HCT116 (cell line): ENCODE results near the gene NDUFS8. TPM values are rescaled to one million over a fixed set of nuclear protein-coding genes. Genes with fewer than 3 reads are reported as not detected.

ENCODE experiments used
- ATAC-seq: fragments of 200-7000 bp; cut with Tn5 transposase; 2 replicates; pipeline ENCODE4 v1.9.1; 2020; ENCODE audit warnings: mild to moderate bottlenecking, moderate library complexity
- BruUV-seq: library from RNA; stranded (reverse); fragments of 400-500 nt; replicated peaks from 2 replicates; lab custom pipeline; 2021; lab: Mats Ljungman, UMichigan
- CTCF ChIA-PET: fragments of 300-600 bp; sonication (Branson Sonifier 250); formaldehyde crosslinking; loops from one replicate; lab custom pipeline; 2021; ENCODE audit warnings: antibody characterized with exemption; lab: Charles Lee
- POLR2A ChIA-PET: fragments of 300-600, 350-600 bp; sonication (Branson Sonifier 250); formaldehyde crosslinking; loops from one replicate; lab custom pipeline; 2021; ENCODE audit warnings: antibody characterized with exemption; lab: Charles Lee
- RAD21 ChIA-PET, 2 experiments: fragments of 300-600 bp; sonication (Branson Sonifier 250); formaldehyde crosslinking; loops; one replicate each; lab custom pipeline; 2023; ENCODE audit warnings: low total read pairs in 2 of 2; ENCODE audit not compliant: uncharacterized antibody in 2 of 2, unreplicated experiment in 2 of 2, low non-redundant PET in 1 of 2; lab: Charles Lee
- DNase-seq: peaks from one replicate; pipeline ENCODE4 v3.0.0-alpha.2; 2010; ENCODE audit warnings: low read depth, low spot score
- H2AFZ ChIP-seq: fragments of 200-600 bp; shearing (Covaris generic), sonication (generic); 2 replicates; pipeline ENCODE4 v1.6.1; 2017; ENCODE audit warnings: low read depth, mixed run types, mixed read lengths, antibody characterized with exemption, low read length; ENCODE audit not compliant: poor library complexity, severe bottlenecking
- H3K27ac ChIP-seq: 2 replicates; pipeline ENCODE4 v1.5.1; 2012; ENCODE audit warnings: low read depth, low read length
- H3K27me3 ChIP-seq: fragments of 200-600 bp; sonication (generic); 2 replicates; pipeline ENCODE4 v1.6.1; 2016; ENCODE audit warnings: mixed run types, low read length, mixed read lengths; ENCODE audit not compliant: insufficient read depth
- H3K36me3 ChIP-seq, 2 experiments: fragments of 200-500 bp in 1 of 2; fragments of 200-600 bp in 1 of 2; sonication (Bioruptor generic) in 1 of 2; sonication (generic) in 1 of 2; 2 replicates each; pipeline versions ENCODE4 v1.5.1 to v1.6.1; 2014 to 2016; ENCODE audit warnings: low read length in 2 of 2, inconsistent platforms in 1 of 2, mixed read lengths in 1 of 2, mixed run types in 1 of 2; ENCODE audit not compliant: insufficient read depth in 2 of 2, control insufficient read depth in 1 of 2
- H3K4me1 ChIP-seq, 2 experiments: fragments of 200-600 bp in 1 of 2; sonication (generic) in 1 of 2; 2 replicates each; pipeline versions ENCODE4 v1.5.1 to v1.6.1; 2012 to 2017; ENCODE audit warnings: low read length in 2 of 2, inconsistent platforms in 1 of 2, mild to moderate bottlenecking in 1 of 2, mixed read lengths in 1 of 2, mixed run types in 1 of 2, moderate library complexity in 1 of 2; ENCODE audit not compliant: insufficient read depth in 2 of 2, control insufficient read depth in 1 of 2
- H3K4me2 ChIP-seq: fragments of 200-600 bp; sonication (generic); 2 replicates; pipeline ENCODE4 v1.6.1; 2017; ENCODE audit warnings: mixed run types, low read length, mixed read lengths
- H3K4me3 ChIP-seq, 2 experiments: fragments of 200-600 bp in 1 of 2; sonication (generic) in 1 of 2; replicated peaks in 1 of 2; 2 replicates each; pipeline ENCODE4 v1.5.1; 2011 to 2016; ENCODE audit warnings: low read length in 2 of 2, control low read depth in 1 of 2, low read depth in 1 of 2, mild to moderate bottlenecking in 1 of 2, mixed read lengths in 1 of 2, mixed run types in 1 of 2
- H3K79me2 ChIP-seq: fragments of 200-600 bp; sonication (generic); 2 replicates; pipeline ENCODE4 v1.6.1; 2017; ENCODE audit warnings: mild to moderate bottlenecking, mixed run types, low read length, moderate library complexity, mixed read lengths; ENCODE audit not compliant: insufficient read depth
- H3K9ac ChIP-seq: fragments of 200-600 bp; sonication (generic); 2 replicates; pipeline ENCODE4 v1.6.1; 2016; ENCODE audit warnings: low read length, mixed read lengths
- H3K9me2 ChIP-seq: fragments of 200-600 bp; sonication (generic), shearing (Covaris generic); 2 replicates; pipeline ENCODE4 v1.6.1; 2017; ENCODE audit warnings: mixed run types, mild to moderate bottlenecking, moderate library complexity; ENCODE audit not compliant: insufficient read depth
- H3K9me3 ChIP-seq, 2 experiments: fragments of 200-500 bp in 1 of 2; fragments of 200-600 bp in 1 of 2; sonication (Bioruptor generic) in 1 of 2; sonication (generic) in 1 of 2; 2 replicates each; pipeline ENCODE4 v1.6.1; 2014 to 2017; ENCODE audit warnings: low read length in 2 of 2, mixed read lengths in 2 of 2, inconsistent platforms in 1 of 2, low read depth in 1 of 2, mild to moderate bottlenecking in 1 of 2, mixed run types in 1 of 2, moderate library complexity in 1 of 2; ENCODE audit not compliant: control insufficient read depth in 1 of 2, insufficient read depth in 1 of 2
- H4K20me1 ChIP-seq: fragments of 200-600 bp; sonication (generic), shearing (Covaris generic); 2 replicates; pipeline ENCODE4 v1.6.1; 2017; ENCODE audit warnings: mixed run types, mild to moderate bottlenecking, moderate library complexity; ENCODE audit not compliant: insufficient read depth
- CEBPB ChIP-seq: IDR thresholded peaks from 2 replicates; pipeline ENCODE4 v1.6.1; 2012; ENCODE audit warnings: low read depth
- EZH2 ChIP-seq: fragments of 200-600 bp; sonication (generic); IDR thresholded peaks from 2 replicates; pipeline ENCODE4 v1.6.1; 2017; ENCODE audit warnings: antibody characterized with exemption, mixed run types
- JUND ChIP-seq: IDR thresholded peaks from 2 replicates; pipeline ENCODE4 v1.6.1; 2012
- POLR2A ChIP-seq: IDR thresholded peaks from 2 replicates; pipeline ENCODE4 v1.7.0; 2011; ENCODE audit warnings: borderline replicate concordance; ENCODE audit not compliant: insufficient read depth, insufficient read length; ENCODE audit errors: extremely low read depth
- YY1 ChIP-seq: IDR thresholded peaks from 2 replicates; pipeline ENCODE4 v1.6.1; 2011; ENCODE audit warnings: low read length, low read depth, moderate library complexity, mild to moderate bottlenecking; ENCODE audit not compliant: insufficient replicate concordance; ENCODE audit errors: extremely low read depth
- ZBTB33 ChIP-seq: IDR thresholded peaks from 2 replicates; pipeline ENCODE4 v1.6.1; 2011; ENCODE audit warnings: mild to moderate bottlenecking, low read length, moderate library complexity; ENCODE audit not compliant: insufficient replicate concordance; ENCODE audit errors: extremely low read depth
- ZFX ChIP-seq: fragments of 450-650 bp; IDR thresholded peaks from 2 replicates; pipeline ENCODE4 v1.6.1; 2017
- ZNF274 ChIP-seq: fragments of 200-500 bp; sonication (Bioruptor generic); IDR thresholded peaks from 2 replicates; pipeline ENCODE4 v1.6.1; 2014; ENCODE audit warnings: mild to moderate bottlenecking, low read depth, low read length, inconsistent platforms
- intact Hi-C: fragments of 100-400 bp; cut with micrococcal nuclease; formaldehyde crosslinking; loops from 2 replicates; pipeline ENCODE4 v1.10.0; 2022
- total RNA-seq: library from RNA; stranded (reverse); gene quantifications from one replicate; pipeline ENCODE4 v1.2.1, GENCODE V29; 2021; ENCODE audit not compliant: unreplicated experiment
- TF ChIP-seq, protein P1 (sequence below): IDR thresholded peaks from 2 replicates; pipeline ENCODE4 v1.6.1; 2012
- TF ChIP-seq, protein P2 (sequence below): IDR thresholded peaks from 2 replicates; pipeline ENCODE4 v1.6.1; 2012; ENCODE audit warnings: low read depth

The NDUFS8 gene
- total RNA-seq, 1 experiment from 2014 or later, result 189 TPM

DNA sequence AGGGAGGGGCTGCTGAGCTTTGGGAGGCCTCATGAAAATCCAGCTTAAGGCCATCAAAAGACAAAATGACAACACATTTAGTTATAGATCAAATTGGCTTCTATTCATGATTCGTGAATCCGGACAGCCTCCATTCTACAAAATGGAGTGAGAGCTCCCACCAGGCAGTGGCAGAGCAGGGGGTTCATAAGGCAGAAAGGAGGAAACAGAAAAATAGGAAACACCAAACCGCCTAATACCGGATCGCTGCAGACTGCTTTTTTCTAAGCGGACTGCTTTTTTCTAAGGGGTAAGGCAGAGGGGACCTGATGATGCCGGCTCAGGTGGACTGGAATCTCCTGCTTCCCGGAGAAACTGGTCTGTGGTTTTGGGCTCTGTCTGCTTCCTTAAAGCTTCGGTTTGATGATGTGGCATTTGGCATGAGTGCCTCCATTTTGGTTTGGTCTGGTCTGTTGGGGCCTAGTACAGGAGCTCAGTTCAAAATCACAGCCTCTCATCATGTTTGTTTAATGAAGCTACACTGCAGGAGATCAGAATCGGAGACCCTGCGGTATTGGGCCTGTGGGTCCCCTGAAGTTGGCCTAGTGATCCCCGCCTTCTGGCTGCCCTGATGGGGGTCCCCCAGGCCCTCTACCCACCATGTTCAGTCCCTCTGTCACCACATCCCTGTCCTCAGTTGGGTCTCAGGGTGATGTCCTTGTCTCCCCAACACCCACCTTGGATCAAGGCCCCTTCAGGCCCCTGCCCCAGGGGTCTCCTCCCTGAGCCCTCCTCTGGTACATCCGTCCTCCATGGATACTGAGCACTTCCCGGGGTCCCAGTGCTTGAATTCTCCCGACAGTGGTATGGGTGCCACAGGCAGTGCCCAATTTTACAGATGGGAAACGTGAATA is 19.2 kb upstream of the NDUFS8 start:
- ChIA-PET RAD21 (interaction anchor here in 1 of 2 experiments (1.7 kb wide), 1 partner anchor 11 kb away, joined by 7 read pairs; no protein-coding TSS in a partner anchor), CTCF (interaction anchor here (0.9 to 1.0 kb wide), 2 partner anchors 15 to 197 kb away, joined by 3 to 5 read pairs; no protein-coding TSS in a partner anchor)
- Histone ChIP-seq H3K9ac (peak overlapping the region; percentile 86), H2AFZ (no peak overlapping the region), H3K36me3 (no peaks in the 10 kb centered on the region), H3K27me3 (no peaks in the 10 kb centered on the region), H3K4me2 (peak overlapping the region; percentile 97)
- intact Hi-C loops, result loop anchor here (5.0 kb wide), 1 partner anchor 196 kb away; no protein-coding TSS in a partner anchor
- DNase-seq, result no peak
- BruUV-seq, result no TSS peak
- TF ChIP-seq, protein P1, sequence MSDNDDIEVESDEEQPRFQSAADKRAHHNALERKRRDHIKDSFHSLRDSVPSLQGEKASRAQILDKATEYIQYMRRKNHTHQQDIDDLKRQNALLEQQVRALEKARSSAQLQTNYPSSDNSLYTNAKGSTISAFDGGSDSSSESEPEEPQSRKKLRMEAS, result no peak
- TF ChIP-seq YY1, result peak; percentile 62
- TF ChIP-seq, protein P2, sequence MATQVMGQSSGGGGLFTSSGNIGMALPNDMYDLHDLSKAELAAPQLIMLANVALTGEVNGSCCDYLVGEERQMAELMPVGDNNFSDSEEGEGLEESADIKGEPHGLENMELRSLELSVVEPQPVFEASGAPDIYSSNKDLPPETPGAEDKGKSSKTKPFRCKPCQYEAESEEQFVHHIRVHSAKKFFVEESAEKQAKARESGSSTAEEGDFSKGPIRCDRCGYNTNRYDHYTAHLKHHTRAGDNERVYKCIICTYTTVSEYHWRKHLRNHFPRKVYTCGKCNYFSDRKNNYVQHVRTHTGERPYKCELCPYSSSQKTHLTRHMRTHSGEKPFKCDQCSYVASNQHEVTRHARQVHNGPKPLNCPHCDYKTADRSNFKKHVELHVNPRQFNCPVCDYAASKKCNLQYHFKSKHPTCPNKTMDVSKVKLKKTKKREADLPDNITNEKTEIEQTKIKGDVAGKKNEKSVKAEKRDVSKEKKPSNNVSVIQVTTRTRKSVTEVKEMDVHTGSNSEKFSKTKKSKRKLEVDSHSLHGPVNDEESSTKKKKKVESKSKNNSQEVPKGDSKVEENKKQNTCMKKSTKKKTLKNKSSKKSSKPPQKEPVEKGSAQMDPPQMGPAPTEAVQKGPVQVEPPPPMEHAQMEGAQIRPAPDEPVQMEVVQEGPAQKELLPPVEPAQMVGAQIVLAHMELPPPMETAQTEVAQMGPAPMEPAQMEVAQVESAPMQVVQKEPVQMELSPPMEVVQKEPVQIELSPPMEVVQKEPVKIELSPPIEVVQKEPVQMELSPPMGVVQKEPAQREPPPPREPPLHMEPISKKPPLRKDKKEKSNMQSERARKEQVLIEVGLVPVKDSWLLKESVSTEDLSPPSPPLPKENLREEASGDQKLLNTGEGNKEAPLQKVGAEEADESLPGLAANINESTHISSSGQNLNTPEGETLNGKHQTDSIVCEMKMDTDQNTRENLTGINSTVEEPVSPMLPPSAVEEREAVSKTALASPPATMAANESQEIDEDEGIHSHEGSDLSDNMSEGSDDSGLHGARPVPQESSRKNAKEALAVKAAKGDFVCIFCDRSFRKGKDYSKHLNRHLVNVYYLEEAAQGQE, result no peak
- TF ChIP-seq ZFX, result 0 out of 2 replicates have a peak, but pooled peaks have one; percentile 27
- TF ChIP-seq JUND, result no peak
- TF ChIP-seq CEBPB, result no peak
- no peak for TF ChIP-seq ZNF274
- no peak for TF ChIP-seq POLR2A
- no peak for TF ChIP-seq EZH2
- no peak for TF ChIP-seq ZBTB33
- TF ChIP-seq, all 23 proteins: peak for 2
- peaks cover 20% of the 10 kb centered on the region; the same call in 1 of the 2 replicates for H3K79me2 ChIP-seq
- H4K20me1 ChIP-seq, result no peaks in the 10 kb centered on the region
- H3K9me2 ChIP-seq, result no peaks in the 10 kb centered on the region
- peaks cover 76 to 86% of the 10 kb centered on the region in 2 experiments for H3K4me1 ChIP-seq
- POLR2A ChIA-PET, result interaction anchor here (1.4 kb wide), 1 partner anchor 14 kb away, joined by 9 read pairs; no protein-coding TSS in a partner anchor
- no peak for ATAC-seq
- H3K9me3 ChIP-seq, result no peaks in the 10 kb centered on the region
- peak overlapping the region; percentile 96 for H3K27ac ChIP-seq
- H3K4me3 ChIP-seq, result peak overlapping the region; percentile 57 to 71
